Hindlimb muscle (tissue), 1 donor: ENCODE measurements around the gene ETFA. TPM values are rescaled to one million over a fixed set of nuclear protein-coding genes. Genes with fewer than 3 reads are reported as not detected.
"Not testable (repeated sequence)": the region's sequence is repeated elsewhere in the genome, so short reads cannot be mapped to it uniquely, and the experiment has no call there.

Experiments
- DNase-seq: peaks from one replicate; pipeline ENCODE4 v3.0.0-alpha.2; 2013
- polyA plus RNA-seq: library from polyadenylated mRNA; unstranded; fragments of 120-200 nt; gene quantifications from one replicate; pipeline ENCODE4 v1.2.1, GENCODE V29; 2013; ENCODE audit not compliant: insufficient read length

ETFA gene
- polyA plus RNA-seq, 1 donor: 118 TPM

DNA sequence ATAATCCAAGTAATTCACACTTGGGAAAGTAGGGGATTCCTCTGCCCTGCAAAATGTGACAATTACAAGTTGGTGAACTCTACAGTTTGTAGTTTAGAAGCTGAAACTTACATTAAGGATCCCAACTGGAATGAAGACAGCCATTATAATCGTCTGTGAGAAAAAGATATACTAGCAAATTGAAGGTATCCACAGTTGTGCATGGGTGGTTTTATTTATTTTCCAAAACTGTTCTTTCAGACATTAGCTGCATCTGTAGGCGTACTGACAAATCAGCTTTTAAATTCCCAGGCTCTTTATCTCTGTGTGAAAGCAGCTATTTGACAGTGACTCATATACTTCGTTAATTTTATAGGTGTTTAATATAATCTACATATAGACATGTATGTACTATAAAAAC, 12.8 kb upstream of the ETFA start:
- DNase-seq: no peak

DNA sequence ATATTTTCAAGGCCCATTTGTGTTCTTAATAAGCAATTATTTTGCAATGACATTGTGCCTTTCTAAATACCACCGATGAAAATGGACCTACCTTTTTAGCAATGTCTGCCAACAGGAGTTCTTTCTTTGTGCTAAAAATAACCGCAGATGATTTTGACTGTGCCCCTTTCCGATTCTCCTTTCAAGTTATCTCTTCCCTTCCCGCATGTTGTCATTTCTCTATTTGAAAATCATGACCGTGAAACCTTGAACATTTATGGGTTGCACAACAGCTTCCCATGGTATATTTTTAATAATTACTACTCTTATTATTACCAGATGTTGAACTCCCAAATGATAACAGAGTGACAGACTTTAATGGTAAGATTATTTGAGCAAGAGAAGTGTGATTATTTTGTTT, 10.3 kb upstream of the ETFA start:
- DNase-seq: no peak

DNA sequence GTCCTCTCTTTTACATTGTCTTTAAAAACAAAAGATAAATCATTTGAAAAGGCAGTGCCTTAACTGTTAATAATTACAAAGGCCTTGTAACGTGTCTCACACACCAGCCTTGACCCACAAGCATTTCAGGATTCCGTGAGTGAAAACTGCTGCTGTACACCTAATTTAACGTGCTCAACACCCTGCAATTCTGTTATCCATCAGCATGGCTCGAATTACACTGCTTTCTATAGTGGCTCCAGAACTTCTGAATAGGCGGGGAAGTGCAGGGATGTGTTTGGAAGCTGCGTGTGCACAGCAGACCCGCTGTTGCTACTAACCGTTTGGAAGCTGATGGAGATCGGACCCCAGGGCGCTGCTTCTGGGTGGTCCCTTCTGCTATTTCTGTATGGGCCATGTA, 9.9 kb upstream of the ETFA start:
- no peak for DNase-seq

DNA sequence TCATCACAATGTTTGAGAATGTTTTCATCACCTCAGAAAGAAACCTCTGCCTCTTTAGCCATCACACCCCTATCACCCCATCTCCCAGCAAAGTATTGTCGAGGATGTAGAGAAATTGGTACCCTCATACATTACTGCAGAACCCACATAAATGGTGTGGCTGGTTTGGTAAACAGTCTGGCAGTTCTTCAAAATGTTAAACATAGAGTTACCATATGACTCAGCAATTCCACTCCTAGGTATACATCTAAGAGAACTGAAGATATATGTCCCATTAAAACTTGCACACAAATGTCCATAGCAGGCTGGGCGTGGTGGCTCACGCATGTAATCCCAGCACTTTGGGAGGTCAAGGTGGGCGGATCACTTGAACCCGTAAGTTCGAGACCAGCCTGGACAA, 8.7 kb upstream of the ETFA start:
- DNase-seq: no peak

DNA sequence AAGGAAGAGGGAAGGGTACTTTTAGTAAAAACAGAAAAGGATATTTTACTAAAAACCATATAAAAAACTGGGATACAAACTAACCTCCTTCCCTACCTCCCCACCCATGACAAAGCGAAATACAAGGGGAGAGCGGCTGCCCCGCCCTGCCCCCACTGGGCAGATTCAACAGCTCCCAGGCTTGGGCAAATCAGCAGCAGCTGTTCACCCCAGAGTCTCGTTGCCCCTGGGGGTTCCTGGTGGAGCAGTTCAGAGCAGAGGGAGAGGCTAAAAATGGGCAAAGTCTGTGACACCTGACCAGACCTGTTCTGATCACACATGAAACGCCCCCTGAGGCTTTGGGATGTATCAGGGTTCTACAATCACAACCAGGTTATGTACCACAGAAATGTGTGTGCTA, 2.5 kb upstream of the ETFA start:
- no peak for DNase-seq

DNA sequence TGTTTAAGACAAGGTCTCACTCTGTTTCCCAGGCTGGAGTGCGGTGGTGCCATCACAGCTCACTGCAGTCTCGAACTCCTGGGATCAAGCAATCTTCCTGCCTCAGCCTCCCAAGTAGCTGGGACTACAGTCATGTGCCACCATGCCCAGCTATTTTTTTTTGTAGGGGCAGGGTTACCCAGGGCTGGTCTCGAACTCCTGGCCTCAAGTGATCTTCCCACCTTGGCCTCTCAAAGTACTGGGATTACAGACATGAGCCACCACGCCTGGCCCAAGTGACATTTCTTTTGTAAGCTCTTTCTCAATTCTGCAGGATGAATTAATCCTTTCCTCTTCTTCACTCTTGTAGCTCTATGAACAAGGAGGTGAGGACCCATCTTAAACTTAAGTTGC, 1.9 kb upstream of the ETFA start:
- DNase-seq: not testable (repeated sequence)

DNA sequence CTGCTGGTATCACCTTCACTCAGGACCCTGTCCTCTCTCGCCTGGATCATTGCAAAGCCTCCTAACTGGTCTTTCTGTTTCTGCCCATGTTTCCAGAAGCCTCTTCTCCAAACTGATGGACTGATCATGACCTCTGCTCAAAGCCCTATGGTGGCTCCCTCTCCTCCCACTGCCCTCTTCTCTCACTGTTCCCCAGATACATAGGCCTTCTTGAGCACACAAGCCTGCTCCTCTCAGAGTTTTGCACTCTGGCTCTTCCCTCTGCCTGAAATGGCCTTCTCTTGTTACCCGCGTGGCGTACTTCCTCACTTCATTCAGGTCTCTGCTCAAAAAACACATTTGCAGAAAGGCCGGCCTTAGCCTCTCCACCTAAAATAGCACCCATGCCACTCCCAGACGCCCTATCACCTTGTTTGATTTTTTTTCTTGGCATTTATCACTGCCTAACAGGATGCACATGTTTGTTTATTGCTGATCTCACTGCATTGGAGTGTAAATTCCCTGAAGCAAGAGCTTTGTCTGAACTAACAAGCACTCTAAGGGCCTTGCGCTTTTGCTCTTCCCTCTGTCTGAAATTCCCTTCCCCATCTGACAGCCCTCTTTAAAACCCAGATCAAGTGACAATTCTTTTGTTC, 1.4 kb upstream of the ETFA start:
- DNase-seq: no peak

DNA sequence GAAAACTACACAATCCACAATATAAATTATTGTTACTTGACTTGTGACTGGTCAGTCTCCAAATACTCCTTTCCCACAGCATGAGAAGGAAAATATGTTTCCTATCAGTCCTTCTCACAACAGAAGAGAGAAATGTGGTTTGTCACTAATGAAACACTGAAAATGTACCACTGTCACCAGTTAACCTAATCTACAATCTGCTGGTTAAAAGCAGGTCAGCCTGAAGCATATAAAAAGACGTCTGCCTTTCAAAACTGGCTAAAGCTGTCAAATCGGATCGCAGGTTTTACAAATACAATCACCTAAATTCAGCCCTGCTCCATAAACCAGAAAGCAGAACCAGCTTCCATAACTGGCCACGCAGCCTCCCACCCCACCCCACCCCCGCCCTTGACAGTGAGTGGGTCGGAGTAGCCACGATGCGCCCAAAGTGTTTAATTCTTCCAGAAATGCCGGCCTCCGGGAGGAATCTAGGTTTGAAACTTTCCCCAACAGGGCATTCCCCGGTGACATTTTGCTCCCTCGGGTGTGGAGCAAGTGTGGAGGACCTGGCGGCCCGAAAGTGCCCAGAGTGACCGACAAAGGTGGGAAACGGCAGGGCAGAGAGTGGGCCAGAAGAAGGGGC, 682 bp downstream of the ETFA start:
- DNase-seq: peak; percentile 17

DNA sequence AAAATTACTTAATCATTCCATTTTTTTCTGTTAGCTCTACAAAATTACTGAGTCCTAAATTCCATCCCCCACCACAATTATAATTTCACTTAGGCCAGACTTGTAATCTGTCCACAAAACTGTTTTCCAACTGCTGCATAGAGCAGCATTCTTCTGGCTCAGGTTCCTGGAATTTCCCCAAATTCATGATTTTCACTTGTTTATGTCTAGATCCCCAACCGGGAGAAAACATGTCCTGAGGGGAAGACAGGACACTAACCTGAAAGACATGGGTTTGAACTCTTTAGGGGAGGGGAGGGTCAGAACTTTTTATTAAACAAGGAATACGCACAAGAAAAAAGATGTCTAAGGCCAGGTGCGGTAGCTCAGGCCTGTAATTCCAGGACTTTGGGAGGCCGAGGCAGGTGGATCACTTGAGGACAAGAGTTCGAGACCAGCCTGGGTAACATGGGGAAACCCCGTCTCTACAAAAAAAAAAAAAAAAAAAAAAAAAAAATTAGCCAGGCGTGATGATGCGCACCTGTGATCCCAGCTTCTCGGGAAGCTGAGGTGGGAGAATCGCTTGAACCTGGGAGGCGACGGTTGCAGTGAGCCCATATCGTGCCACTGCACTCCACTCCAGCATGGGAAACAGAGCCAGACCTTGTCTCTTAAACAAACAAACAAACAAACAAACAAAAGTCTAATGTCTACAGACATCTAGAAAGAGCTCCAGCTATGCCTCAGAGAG, 1.5 kb downstream of the ETFA start:
- DNase-seq: no peak

DNA sequence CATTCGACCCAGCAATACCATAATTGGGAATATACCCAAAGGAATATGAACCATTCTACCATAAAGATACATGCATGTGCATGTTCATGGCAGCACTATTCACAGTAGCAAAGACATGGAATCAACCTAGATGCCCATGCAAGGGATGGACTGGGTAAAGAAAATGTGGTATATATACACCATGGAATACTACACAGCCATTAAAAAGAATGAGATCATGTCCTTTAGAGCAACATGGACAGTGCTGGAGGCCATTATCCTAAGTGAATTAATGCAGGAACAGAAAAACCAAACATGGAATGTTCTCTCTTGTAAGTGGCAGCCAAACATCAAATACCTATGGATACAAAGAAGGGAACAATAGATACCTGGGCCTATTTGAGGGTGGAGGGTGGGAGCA, 7.4 kb downstream of the ETFA start:
- DNase-seq: no peak

DNA sequence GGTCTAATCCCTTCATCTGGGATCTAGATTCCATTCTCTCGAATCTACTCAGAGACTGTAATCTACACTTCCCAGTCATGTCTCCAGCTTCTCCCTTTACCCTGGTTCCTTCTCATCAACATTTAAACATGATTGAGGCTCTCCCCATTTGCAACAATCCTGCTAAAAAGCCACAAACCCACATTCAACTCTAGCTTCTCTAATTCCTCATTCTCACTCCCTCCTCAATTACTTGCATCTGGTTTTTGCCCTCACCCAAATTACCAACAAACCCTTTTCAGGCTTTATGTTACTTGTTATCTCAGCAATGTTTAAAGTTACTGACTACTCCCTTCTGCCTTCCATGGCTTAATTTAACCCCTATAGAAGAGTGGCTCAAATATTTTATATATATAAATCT, 11.5 kb downstream of the ETFA start:
- no peak for DNase-seq

DNA sequence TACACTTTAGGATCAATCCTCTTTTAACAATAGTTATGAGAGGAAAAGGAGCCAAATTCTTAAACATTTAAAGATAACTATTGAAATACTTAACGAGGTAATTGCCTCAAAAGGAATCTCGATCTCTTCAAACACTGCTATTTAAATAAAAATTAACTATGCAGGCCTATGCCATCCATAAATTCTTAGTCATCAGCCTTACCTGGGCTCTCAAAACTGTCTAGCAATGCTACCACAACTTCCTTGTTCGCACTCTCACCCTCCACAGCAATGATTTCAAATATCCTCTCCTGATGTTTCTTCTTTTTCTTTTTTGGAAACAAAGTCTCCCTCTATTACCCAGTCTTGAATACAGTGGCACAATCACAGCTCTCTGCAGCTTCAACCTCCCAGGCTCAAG, 12.3 kb downstream of the ETFA start:
- no peak for DNase-seq

DNA sequence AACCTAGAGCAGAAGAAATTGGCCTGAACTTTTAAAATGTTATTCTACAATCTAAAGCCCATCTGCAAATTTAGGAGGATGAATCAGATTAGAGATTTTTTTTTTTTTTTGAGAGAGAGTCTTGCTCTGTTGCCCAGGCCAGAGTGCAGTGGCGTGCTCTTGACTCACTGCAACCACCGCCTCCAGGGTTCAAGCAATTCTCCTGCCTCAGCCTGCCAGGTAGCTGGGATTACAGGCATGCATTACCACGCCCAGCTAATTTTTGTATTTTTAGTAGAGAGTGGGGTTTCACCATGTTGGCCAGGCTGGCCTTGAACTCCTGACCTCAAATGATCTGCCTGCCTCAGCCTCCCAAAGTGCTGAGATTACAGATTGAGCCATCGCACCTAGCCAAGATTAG, 13.3 kb downstream of the ETFA start:
- DNase-seq: not testable (repeated sequence)

DNA sequence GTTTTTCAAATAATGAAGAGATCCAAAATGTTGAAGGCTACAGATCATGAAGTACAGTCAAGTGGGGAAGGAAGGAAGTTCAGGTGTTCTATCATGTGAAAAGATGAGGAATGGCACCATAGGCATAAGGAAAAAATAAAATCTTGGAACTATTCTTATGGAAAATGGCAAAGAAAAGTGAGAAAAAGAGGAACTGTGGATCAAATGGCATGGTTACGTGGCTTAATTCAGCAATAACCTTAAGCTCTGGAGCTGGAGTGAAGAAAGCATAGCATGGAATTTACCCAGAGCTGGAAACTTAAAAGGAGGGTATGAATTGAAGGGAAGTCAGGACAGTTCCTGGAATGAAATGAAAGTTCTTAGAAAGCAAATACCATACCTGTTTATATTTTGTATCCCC, 14.4 kb downstream of the ETFA start:
- no peak for DNase-seq

DNA sequence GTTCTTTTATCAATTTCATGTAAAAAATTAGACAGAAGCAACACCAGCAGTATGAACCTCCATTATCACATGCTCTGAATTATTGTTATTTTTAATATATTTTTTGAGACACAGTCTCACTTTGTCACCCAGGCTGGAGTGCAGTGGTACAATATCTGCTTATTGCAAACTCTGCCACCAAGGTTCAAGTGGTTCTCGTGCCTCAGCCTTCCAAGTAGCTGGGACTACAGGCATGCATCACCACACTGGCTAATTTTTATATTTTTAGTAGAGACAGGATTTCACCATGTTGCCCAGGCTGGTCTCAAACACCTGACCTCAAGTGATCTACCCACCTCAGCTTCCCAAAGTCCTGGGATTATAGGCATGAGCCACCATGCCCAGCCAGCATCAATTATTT, 16.8 kb downstream of the ETFA start:
- DNase-seq: not testable (repeated sequence)

DNA sequence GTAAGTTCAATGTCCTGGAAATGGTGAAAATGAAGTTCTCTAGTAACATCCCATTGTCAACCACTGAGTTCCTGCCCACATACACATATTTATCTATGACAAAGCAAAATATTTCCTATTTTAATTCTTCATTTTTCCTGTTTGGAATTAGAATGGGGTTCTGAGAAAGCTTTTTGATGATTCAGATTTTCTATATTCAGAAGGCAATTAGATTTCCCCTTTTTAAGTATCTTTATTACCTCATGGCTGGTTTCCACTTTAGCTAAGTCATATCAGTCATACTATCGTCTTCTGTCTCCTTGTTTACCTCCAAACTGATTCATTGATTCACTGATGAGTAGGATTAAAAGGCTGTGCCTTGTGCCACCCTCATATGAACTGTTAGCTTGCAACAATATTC, 17.9 kb downstream of the ETFA start:
- DNase-seq: no peak

DNA sequence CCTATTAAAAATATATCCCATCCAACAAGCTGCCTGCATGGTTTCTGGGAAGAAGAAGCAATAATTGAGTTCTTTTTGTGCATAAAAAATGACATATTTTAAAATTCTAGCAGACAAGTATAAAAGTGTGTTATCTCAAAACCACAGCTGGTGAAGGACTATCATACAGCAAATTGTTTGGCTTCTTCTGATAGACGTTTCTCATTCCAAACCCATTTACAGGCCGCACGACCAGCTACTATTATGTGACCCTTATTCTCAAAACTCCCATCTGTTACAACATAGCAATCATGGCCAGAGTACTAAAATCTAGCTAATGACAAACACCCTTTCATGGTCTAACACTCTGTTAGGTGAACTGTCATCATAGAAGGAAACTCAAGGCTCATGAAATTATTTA, 21.7 kb downstream of the ETFA start:
- DNase-seq: no peak

DNA sequence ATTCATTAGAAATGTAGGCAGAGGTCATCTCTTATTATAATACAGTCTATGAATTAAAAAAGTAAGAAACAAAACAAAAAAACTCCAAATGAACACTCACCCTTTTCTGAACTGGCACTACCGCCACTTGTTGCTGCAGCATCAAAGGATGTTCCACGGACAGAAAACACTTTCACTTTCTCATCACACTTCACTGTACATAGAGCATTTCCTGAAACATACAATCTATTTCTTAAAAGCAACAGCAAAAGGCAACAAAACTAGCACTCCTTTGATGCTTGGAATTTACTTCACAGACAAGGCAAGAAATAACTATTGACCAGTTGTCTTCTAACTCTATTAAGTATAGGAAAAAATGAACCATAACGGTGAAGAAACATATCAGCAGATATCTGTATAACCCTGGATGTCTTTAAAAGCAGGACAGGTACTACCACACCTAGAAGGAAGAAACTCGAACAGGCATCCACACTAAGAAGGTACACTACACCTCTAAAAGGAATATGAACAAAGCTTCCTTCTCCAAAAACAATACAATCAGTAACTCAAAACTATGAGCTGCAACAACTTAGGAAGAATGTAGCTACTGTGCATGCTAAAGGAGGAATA, 24.9 kb downstream of the ETFA start:
- DNase-seq: no peak

DNA sequence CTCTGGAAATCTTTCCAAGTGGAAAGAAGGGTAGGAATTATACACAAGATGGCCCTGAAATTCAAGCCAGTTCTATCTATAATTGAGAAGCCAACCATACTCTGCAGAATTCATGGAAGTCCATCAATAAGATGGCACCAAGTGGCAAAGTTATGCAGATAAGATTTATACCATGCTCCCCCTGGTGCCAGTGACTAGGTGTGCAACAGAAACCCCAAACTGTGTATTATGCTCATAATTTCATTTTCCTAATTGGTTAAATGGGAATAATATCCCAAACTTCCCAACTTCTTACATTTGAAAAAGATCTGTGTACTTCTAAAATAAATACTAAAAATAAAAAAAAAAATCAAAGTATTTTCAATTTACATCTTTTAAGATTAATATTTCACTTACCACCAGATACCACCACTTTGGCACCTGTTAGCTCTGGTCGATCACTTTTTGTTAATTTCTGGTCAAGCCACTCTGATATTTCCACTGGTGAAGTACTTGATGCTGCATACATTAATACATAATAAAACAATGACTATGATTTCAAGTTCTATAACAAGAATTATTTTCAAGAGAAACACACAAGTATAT, 25.9 kb downstream of the ETFA start:
- DNase-seq: no peak

DNA sequence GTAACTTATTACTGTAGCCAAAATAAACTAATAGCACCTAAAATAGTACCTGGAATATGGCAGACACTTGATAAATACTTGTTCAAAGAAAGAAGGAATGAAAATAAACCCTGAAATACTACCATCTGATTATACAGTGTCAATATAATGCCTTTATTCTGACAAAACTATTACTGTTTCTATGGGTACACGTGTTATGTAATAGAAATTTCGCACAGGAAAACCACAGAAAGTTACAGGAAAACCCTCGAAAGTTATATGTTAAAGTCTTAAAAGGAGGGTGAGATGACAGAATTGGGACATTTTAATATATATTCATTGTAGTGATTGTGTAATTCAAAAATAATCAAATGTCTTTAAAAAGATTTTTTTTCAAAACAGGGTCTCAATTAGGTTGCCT, 28.8 kb downstream of the ETFA start:
- no peak for DNase-seq

DNA sequence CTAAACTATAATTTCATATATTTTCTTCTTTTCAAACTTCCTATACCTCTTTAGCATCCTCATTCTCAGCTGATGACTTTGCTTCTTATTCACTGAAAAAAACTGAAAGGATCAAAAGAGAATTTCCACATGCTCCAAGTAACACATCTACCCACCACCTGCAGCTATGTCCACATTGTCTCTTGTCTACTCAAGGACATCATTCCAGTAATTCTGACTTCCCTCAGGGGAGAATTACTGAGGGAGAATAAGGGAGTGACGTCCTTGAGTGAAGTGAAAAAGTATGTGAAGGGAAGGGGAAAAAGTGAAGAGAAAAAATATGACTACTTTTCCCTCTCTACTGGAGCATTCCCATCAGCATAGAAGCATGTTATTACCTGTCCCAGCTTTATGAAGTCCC, 32.6 kb downstream of the ETFA start:
- no peak for DNase-seq

DNA sequence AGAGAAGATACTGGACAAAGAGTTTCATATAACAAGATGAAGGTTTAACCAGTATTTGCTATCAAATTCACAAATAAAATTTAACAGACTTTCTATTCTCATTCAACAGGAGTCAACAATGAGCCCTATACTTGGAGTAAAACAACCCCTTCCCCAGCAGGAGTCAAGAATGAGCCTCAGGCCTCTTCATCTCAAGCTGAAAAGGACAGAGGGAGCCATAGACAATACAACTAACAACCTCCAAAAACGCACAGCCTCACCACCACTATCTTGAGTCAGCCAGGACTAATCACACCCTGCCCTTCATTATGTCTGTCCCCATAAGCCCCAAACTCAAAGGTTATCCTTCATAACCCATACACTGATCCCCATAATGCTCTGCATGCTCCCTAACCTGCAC, 36.4 kb downstream of the ETFA start:
- DNase-seq: no peak

DNA sequence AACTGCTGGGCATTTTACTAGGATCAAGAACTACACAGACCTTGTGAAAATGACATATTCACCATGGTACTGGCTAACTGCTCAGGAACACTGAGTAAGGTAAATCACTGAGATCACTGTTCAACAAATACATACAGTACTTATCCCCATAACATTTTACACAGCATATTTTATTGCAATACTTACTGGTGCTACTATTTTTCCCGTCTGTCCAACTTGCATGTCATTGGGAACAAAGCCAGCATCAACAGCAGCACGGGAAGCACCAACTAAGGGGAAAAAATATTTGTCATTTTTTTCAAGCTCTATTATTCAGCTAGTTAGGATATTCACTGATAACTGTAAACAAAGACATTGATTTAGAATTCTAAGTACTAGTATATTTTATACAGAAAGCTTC, 37.0 kb downstream of the ETFA start:
- no peak for DNase-seq

DNA sequence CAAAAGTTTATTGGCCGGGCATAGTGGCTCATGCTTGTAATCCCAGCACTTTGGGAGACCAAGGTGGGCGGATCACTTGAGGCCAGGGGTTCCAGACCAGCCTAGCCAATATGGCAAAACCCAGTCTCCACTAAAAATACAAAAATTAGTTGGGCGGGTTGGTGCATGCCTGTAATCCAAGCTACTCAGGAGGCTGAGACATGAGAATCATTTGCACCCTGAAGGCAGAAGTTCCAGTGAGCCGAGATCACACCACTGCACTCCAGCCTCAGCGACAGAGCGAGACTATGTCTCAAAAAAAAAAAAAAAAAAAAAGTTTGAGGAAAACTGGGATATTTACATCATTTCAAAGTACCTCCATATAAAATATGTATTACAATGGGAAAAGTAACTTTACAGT, 40.4 kb downstream of the ETFA start:
- DNase-seq: no peak
